NCI-H2196 treated with DMSO at 0.1 percent for 48 hours (cell line): Measurements from ENCODE around the gene ZDHHC18.

Experiments used
- DNase-seq: peaks from one replicate; lab custom pipeline; 2025; ENCODE audit not compliant: unreplicated experiment; lab: John Stamatoyannopoulos, UW

The ZDHHC18 gene

GRCh38 chr1:26826261-26827105, at the start of gene ZDHHC18:
Gene ZDHHC18, plus strand, starts transcription at chr1:26826688. Its CDS starts 117 bp downstream, at chr1:26826805.
- DNase-seq, result peak; percentile 31

- no peak for DNase-seq
Observed at GRCh38 chr1:26779098-26779668, 47.3 kb upstream of the ZDHHC18 start.

- no peak for DNase-seq
Observed at GRCh38 chr1:26780344-26780957, 46.0 kb upstream of the ZDHHC18 start.

GRCh38 chr1:26781206-26781825, 45.2 kb upstream of the ZDHHC18 start:
- no peak for DNase-seq

GRCh38 chr1:26782521-26783212, 43.8 kb upstream of the ZDHHC18 start:
- no peak for DNase-seq

GRCh38 chr1:26783646-26784022, 42.9 kb upstream of the ZDHHC18 start:
- no peak for DNase-seq

GRCh38 chr1:26784023-26784871, 42.2 kb upstream of the ZDHHC18 start:
- peak; percentile 92 for DNase-seq

GRCh38 chr1:26784886-26785285, 41.6 kb upstream of the ZDHHC18 start:
- no peak for DNase-seq

GRCh38 chr1:26785611-26786436, 40.7 kb upstream of the ZDHHC18 start:
- peak; percentile 5 for DNase-seq

GRCh38 chr1:26786437-26787380, 39.8 kb upstream of the ZDHHC18 start:
- peak; percentile 66 for DNase-seq

- no peak for DNase-seq
Observed at GRCh38 chr1:26787381-26787705, 39.1 kb upstream of the ZDHHC18 start.

GRCh38 chr1:26787706-26788514, 38.6 kb upstream of the ZDHHC18 start, which contains the start of gene PIGV:
Gene PIGV, plus strand, starts transcription at chr1:26787950. Its CDS starts 2,866 bp downstream, at chr1:26790816.
- DNase-seq, result peak; percentile 90

GRCh38 chr1:26788515-26788785, 38.0 kb upstream of the ZDHHC18 start:
- DNase-seq, result no peak

- peak; percentile 83 for DNase-seq
Observed at GRCh38 chr1:26788836-26789611, 37.5 kb upstream of the ZDHHC18 start.

- no peak for DNase-seq
Observed at GRCh38 chr1:26789612-26789865, 36.9 kb upstream of the ZDHHC18 start.

- DNase-seq, result no peak
Observed at GRCh38 chr1:26789931-26790330, 36.6 kb upstream of the ZDHHC18 start.

- no peak for DNase-seq
Observed at GRCh38 chr1:26790551-26790953, 35.9 kb upstream of the ZDHHC18 start.
